Measurements from ENCODE around the gene SIGLEC11. TPM values are rescaled to one million over a fixed set of nuclear protein-coding genes. Genes with fewer than 3 reads are reported as not detected.
A peak's percentile ranks its signal among the peaks of the same experiment; 100 is the strongest.

SIGLEC11 gene
- total RNA-seq, 3 donors from 2014 or later (not counting 1 experiment from before 2014, with no cell fraction given), result 0.40 to 0.75 TPM; not detected in 1

DNA sequence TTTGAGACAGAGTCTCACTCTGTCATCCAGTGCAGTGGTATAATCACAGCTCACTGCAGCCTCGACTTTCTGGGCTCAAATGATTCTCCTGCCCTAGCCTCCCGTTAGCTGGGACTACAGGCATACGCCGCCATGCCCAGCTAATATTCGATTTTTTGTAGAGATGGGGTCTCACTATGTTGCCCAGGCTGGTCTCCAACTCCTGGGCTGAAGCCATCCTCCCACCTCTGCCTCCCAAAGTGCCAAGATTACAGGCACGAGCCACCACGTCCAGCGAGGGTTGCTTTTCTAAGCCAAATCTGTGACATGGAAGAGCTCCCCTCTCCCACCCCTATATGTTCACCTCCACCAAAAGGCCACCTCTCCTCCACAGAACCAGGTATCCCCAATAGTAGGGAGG is 42.9 kb downstream of the SIGLEC11 start:
- no peaks in the 10 kb centered on the region for H3K9me3 Mint-ChIP-seq
- peaks cover 10 to 52% of the 10 kb centered on the region in 2 donors for H3K4me1 Mint-ChIP-seq
- intact Hi-C loops (cut with micrococcal nuclease), result no loop called here
- Histone ChIP-seq H3K9me3 (ENCODE audit: control insufficient read depth, insufficient read depth, low read length) (no peaks in the 10 kb centered on the region), H3K27me3 (ENCODE audit: control insufficient read depth, insufficient read depth, low read length) (no peaks in the 10 kb centered on the region), H3K4me1 (ENCODE audit: control insufficient read depth, insufficient read depth, low read length) (peaks cover 7% of the 10 kb centered on the region), H3K36me3 (ENCODE audit: control insufficient read depth, insufficient read depth, low read length) (peaks cover 40% of the 10 kb centered on the region), H3K4me3 (ENCODE audit: low read length) (no peak overlapping the region), H3K27ac (ENCODE audit: low read length) (no peak overlapping the region)
- H3K36me3 Mint-ChIP-seq, result no peaks in the 10 kb centered on the region
- WGBS (ENCODE audit: insufficient coverage), result 97% methylated on average over 8 of the region's 8 CpGs
- DNase-seq (no peak), ATAC-seq (no peak)
- no peak overlapping the region for H3K4me3 Mint-ChIP-seq
- no peaks in the 10 kb centered on the region for H3K27me3 Mint-ChIP-seq (ENCODE audit: low read depth in 2 of 2)
- TF ChIP-seq, protein P1, sequence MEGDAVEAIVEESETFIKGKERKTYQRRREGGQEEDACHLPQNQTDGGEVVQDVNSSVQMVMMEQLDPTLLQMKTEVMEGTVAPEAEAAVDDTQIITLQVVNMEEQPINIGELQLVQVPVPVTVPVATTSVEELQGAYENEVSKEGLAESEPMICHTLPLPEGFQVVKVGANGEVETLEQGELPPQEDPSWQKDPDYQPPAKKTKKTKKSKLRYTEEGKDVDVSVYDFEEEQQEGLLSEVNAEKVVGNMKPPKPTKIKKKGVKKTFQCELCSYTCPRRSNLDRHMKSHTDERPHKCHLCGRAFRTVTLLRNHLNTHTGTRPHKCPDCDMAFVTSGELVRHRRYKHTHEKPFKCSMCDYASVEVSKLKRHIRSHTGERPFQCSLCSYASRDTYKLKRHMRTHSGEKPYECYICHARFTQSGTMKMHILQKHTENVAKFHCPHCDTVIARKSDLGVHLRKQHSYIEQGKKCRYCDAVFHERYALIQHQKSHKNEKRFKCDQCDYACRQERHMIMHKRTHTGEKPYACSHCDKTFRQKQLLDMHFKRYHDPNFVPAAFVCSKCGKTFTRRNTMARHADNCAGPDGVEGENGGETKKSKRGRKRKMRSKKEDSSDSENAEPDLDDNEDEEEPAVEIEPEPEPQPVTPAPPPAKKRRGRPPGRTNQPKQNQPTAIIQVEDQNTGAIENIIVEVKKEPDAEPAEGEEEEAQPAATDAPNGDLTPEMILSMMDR (IDR thresholded peaks at IDR 0.05), result no peak
- no peak overlapping the region for H3K27ac Mint-ChIP-seq

DNA sequence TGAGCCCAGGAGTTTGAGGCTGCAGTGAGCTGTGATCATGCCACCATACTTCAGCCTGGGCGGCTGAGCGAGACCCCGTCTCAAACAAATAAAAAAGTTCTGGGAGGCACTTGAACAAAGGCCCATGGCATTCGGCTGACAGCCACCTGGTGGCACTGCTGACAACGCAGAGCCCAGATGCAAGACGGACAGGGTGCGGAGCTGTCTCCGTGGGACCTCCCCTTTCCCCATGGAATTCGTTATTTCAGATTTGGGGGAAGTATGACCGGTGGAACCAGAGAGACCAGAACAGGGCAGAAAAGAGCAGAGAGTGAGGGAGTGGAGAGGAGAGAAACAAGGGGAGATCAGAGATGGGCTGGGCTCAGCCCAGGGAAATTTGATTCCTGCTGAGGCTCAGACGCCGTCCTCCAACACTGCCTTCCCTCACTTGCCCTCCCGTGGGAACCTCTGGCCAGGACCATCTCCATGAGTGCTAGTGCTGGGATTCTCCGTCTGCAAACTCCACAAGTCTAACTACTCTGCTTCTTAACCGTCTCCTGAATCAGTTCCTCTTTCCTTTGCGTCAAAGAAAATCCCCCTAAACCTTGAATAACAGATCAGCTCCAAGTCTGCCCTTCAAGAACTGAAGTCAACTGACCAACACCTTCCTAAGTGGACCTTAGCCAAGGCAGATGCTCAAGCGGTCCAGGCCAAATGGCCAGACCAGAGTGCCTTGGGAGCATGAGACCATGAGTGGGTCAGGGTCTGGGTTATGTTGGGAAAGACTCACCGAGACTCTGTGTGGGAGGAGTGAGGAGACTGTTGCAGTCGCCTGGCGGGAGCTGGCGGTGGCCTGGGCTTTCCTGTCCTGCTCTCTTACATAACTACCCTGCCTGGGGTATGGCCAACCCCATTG is 43.9 kb downstream of the SIGLEC11 start:
- no peaks in the 10 kb centered on the region for H3K9me3 Mint-ChIP-seq
- Histone ChIP-seq H3K4me1 (ENCODE audit: control insufficient read depth, insufficient read depth, low read length) (peaks cover 3% of the 10 kb centered on the region), H3K4me3 (ENCODE audit: low read length) (no peak overlapping the region), H3K27me3 (ENCODE audit: control insufficient read depth, insufficient read depth, low read length) (no peaks in the 10 kb centered on the region), H3K27ac (ENCODE audit: low read length) (no peak overlapping the region), H3K36me3 (ENCODE audit: control insufficient read depth, insufficient read depth, low read length) (peaks cover 39% of the 10 kb centered on the region), H3K9me3 (ENCODE audit: control insufficient read depth, insufficient read depth, low read length) (no peaks in the 10 kb centered on the region)
- H3K27me3 Mint-ChIP-seq (ENCODE audit: low read depth in 2 of 2), result no peaks in the 10 kb centered on the region
- ATAC-seq, result no peak
- TF ChIP-seq, protein P1 (IDR thresholded peaks at IDR 0.05), result no peak
- no peaks in the 10 kb centered on the region for H3K36me3 Mint-ChIP-seq
- H3K27ac Mint-ChIP-seq, result peak overlapping the region; percentile 38 to 41
- H3K4me1 Mint-ChIP-seq, result peaks cover 9 to 53% of the 10 kb centered on the region in 2 donors
- DNase-seq, result no peak
- intact Hi-C loops (cut with micrococcal nuclease), result no loop called here
- H3K4me3 Mint-ChIP-seq, result no peak overlapping the region
- 85% methylated on average over 21 of the region's 21 CpGs for WGBS (ENCODE audit: insufficient coverage)

DNA sequence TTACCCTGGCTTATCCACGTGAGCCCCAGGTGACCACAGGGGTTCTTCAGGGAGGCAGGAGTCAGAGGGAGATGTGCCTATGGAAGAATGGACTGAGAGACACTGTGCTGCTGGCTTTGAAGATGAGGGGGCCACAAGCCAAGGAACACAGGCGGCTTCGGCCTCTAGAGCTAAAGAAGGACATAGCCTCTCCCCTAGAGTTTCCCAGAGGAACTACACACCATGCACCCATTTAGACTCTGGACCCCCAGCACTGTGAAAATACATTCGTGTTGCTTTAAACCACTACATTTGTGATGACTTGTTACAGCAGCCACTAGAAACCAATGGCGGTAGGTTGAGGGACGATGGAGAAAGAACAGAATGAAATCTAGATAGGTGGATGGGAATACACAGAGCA is 45.7 kb downstream of the SIGLEC11 start:
- TF ChIP-seq, protein P1 (IDR thresholded peaks at IDR 0.05), result no peak
- peak overlapping the region in 1 of 2 donors; percentile 65 for H3K27ac Mint-ChIP-seq
- Histone ChIP-seq H3K27ac (ENCODE audit: low read length) (no peak overlapping the region), H3K27me3 (ENCODE audit: control insufficient read depth, insufficient read depth, low read length) (no peaks in the 10 kb centered on the region), H3K36me3 (ENCODE audit: control insufficient read depth, insufficient read depth, low read length) (peaks cover 36% of the 10 kb centered on the region), H3K4me1 (ENCODE audit: control insufficient read depth, insufficient read depth, low read length) (peaks cover 12% of the 10 kb centered on the region), H3K9me3 (ENCODE audit: control insufficient read depth, insufficient read depth, low read length) (no peaks in the 10 kb centered on the region), H3K4me3 (ENCODE audit: low read length) (no peak overlapping the region)
- 92% methylated on average over 6 of the region's 6 CpGs for WGBS (ENCODE audit: insufficient coverage)
- no peaks in the 10 kb centered on the region for H3K9me3 Mint-ChIP-seq
- no peaks in the 10 kb centered on the region for H3K36me3 Mint-ChIP-seq
- intact Hi-C loops (cut with micrococcal nuclease), result no loop called here
- H3K4me3 Mint-ChIP-seq, result no peak overlapping the region
- DNase-seq (no peak), ATAC-seq (no peak)
- no peaks in the 10 kb centered on the region for H3K27me3 Mint-ChIP-seq (ENCODE audit: low read depth in 2 of 2)
- H3K4me1 Mint-ChIP-seq, result peaks cover 15 to 45% of the 10 kb centered on the region in 2 donors
